Esophagus muscularis mucosa (tissue), 3 donors: ENCODE measurements around the gene GDA.

Source experiments
- POLR2AphosphoS5 ChIP-seq, 2 donors: sonication (generic); formaldehyde crosslinking; IDR thresholded peaks; one replicate each; pipeline ENCODE4 v1.6.1; 2017; ENCODE audit warnings: antibody characterized with exemption in 2 of 2
- TF ChIP-seq, protein P1 (sequence below), 3 experiments: fragments of 200-600 bp in 2 of 3; fragments of 450-650 bp in 1 of 3; sonication (generic) in 2 of 3; IDR thresholded peaks; one replicate each; pipeline ENCODE4 v1.5.1; 2017 to 2019; ENCODE audit warnings: antibody characterized with exemption in 3 of 3, mild to moderate bottlenecking in 2 of 3, moderate library complexity in 1 of 3

DNA sequence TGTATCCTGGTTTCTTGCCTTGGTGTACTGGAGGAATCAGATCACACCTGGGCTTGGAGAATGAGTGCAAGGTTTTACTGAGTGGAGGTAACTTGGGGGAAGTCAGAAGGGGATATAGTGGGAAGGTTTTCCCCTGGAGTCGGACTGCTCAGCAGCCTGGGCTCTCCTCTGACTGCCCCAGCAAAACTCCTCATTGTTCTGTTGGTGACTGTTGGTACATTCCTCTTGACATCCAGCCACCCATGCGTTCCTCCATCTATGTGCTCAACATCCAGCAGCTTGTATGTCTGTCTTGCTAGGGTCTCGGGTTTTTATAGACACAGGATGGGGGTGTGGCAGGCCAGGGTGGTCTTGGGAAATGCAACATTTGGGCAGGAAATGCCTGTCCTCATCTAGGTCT, 119.7 kb downstream of the GDA start:
- TF ChIP-seq, protein P1, sequence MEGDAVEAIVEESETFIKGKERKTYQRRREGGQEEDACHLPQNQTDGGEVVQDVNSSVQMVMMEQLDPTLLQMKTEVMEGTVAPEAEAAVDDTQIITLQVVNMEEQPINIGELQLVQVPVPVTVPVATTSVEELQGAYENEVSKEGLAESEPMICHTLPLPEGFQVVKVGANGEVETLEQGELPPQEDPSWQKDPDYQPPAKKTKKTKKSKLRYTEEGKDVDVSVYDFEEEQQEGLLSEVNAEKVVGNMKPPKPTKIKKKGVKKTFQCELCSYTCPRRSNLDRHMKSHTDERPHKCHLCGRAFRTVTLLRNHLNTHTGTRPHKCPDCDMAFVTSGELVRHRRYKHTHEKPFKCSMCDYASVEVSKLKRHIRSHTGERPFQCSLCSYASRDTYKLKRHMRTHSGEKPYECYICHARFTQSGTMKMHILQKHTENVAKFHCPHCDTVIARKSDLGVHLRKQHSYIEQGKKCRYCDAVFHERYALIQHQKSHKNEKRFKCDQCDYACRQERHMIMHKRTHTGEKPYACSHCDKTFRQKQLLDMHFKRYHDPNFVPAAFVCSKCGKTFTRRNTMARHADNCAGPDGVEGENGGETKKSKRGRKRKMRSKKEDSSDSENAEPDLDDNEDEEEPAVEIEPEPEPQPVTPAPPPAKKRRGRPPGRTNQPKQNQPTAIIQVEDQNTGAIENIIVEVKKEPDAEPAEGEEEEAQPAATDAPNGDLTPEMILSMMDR (IDR thresholded peaks at IDR 0.05): no peak
- no peak for TF ChIP-seq POLR2AphosphoS5 (IDR thresholded peaks at IDR 0.05)
